HUES64 (cell line): ENCODE data around the gene WNT3.

Experiments used
- H3K27ac ChIP-seq: 2 replicates; pipeline ENCODE4 v1.7.0; 2013; ENCODE audit warnings: low read depth, low read length, inconsistent platforms
- H3K27me3 ChIP-seq: 2 replicates; pipeline ENCODE4 v1.6.1; 2013; ENCODE audit warnings: mild to moderate bottlenecking, low read length; ENCODE audit not compliant: insufficient read depth
- H3K36me3 ChIP-seq: 2 replicates; pipeline ENCODE4 v1.6.1; 2013; ENCODE audit warnings: mild to moderate bottlenecking, low read length; ENCODE audit not compliant: insufficient read depth
- H3K4me1 ChIP-seq: 2 replicates; pipeline ENCODE4 v1.6.1; 2013; ENCODE audit warnings: mild to moderate bottlenecking, low read length, moderate library complexity; ENCODE audit not compliant: insufficient read depth
- H3K4me3 ChIP-seq: 2 replicates; pipeline ENCODE4 v1.5.1; 2013; ENCODE audit warnings: mild to moderate bottlenecking, low read length, moderate library complexity
- H3K9ac ChIP-seq: 2 replicates; pipeline ENCODE4 v1.6.1; 2013; ENCODE audit warnings: mild to moderate bottlenecking, low read depth, low read length
- H3K9me3 ChIP-seq: 2 replicates; pipeline ENCODE4 v1.6.1; 2013; ENCODE audit warnings: low read depth, low read length; ENCODE audit not compliant: insufficient read depth
- WGBS: fragments of 150-250, 120-280 bp; methylation state at CpG from one replicate; pipeline ENCODE4 v1.1.7; 2013; ENCODE audit warnings: missing lambda C conversion rate; 5-methylcytosine and 5-hydroxymethylcytosine counted together

The WNT3 gene

DNA sequence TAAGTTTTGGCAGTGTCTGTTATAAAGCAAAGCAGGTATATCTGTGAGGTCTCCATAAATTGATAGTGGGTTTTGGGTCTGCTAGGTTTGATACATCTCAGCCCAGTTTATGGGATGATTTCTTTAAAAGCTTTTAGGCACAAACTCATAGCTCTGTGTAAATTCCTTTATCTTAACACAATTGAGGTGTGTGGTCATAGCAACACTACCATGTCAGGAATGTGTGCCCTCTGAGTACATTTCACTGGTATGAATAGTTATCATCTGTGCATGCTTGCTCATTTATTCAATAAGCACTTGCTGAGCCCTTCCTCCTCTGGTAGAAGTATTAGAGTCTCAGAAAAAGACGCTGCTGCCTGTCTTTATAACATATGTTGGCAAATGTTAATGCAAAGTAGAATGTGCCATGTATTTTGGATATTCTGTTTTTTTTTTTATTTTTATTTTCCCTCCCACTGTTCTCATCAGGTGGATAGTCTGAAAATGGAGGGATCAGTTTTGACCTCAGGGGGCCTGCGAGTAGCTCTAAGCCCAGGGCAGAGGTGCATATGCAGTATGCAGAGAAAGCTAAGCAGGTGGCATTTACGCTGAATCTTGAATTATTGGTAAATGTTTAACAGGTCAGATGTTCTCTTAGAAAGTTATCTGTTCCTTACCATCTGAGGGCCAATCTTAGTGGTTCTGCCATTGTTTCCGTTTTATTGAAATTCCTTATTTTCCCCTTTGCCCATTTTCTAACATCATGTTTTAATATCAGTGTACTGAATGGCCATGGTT is 90.7 kb downstream of the WNT3 start:
- WGBS: 80% methylated on average over 4 of the region's 4 CpGs
- H3K4me3 ChIP-seq: no peak overlapping the region
- no peak overlapping the region for H3K27ac ChIP-seq
- H3K4me1 ChIP-seq: peaks cover 15% of the 10 kb centered on the region
- no peaks in the 10 kb centered on the region for H3K27me3 ChIP-seq
- peaks cover 3% of the 10 kb centered on the region; the same call in 1 of the 2 replicates for H3K36me3 ChIP-seq
- H3K9me3 ChIP-seq: no peaks in the 10 kb centered on the region
- no peak overlapping the region for H3K9ac ChIP-seq

DNA sequence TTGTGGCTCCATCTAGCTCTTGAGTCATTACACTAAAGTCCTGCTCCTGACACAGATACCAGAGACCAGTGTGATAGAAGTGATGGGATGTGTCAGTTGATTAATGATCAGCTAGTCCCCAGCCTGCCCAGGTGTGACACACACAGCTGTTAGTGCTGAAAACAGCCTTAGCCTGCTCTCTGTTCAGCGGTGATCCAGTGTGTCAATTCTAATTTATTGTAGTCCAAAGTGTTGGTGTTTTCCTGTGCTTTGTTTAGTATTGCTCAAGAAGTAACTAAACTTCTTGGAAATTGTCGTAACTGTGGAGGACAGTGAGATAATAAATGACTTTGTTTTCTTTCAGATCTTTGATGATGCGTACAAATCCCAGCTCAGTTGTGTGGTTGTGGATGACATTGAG is 92.3 kb downstream of the WNT3 start:
- Histone ChIP-seq H3K4me1 (peaks cover under 1% of the 10 kb centered on the region; the same call in 1 of the 2 replicates), H3K9ac (no peak overlapping the region), H3K9me3 (no peaks in the 10 kb centered on the region), H3K27me3 (no peaks in the 10 kb centered on the region), H3K36me3 (peaks cover 3% of the 10 kb centered on the region; the same call in 1 of the 2 replicates), H3K4me3 (no peak overlapping the region), H3K27ac (no peak overlapping the region)
- 96% methylated on average over 3 of the region's 3 CpGs for WGBS

DNA sequence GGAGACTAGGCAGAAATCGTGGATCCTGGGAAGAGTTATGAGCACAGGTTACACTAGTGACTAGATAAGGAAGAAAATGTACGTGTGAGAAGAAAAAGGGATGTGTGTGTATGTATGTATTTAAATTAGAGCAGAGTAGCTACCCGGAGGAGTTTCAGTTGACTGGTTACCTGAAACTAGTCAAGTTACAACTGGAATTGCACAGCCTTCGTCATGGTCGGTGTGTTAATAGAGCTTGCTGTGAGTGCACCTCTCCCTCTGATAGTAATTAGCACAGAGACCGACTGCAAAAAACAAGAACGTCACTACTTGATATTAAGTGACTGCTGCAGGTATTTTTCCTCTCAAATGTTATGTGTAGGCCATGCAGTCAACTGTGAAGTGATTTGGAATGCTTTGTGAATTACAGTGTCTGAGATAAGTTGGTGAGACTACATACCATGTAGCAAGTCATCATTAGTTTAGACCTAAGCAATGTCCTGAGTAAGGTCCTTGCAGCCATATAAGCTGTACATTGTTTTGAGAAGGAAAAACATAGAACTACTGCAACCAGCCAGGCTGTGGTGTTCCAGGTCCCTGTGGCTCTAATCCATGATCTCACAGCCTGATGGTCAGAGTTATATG is 95.7 kb downstream of the WNT3 start:
- WGBS: 68% methylated on average over 7 of the region's 7 CpGs
- H3K36me3 ChIP-seq: no peaks in the 10 kb centered on the region

DNA sequence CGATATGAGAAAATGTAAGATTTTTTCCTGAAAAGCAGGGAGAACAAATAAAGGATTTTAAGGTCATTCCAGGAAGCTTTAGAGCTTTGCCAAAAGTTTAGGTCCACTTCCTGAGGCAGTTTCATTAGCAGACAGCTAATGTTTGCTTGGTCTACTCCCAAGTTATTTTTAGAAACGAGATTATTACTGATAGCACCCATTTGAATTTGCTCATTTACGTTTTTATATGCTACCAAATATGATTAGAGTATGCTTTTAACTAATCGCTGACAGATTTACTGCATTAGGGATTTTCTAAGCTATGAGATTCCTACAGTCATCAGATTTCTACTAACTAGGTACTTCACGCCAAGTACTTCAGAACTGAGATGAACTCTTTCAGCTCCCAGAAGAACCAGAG is 98.1 kb downstream of the WNT3 start:
- H3K4me3 ChIP-seq: no peak overlapping the region
- no peaks in the 10 kb centered on the region for H3K4me1 ChIP-seq
- H3K27ac ChIP-seq: no peak overlapping the region
- WGBS: 93% methylated on average over 5 of the region's 5 CpGs
- H3K27me3 ChIP-seq: no peaks in the 10 kb centered on the region
- no peaks in the 10 kb centered on the region for H3K36me3 ChIP-seq
- no peaks in the 10 kb centered on the region for H3K9me3 ChIP-seq
- no peak overlapping the region for H3K9ac ChIP-seq

More for the DNA sequence above, 95.7 kb downstream of the WNT3 start:
- H3K27me3 ChIP-seq: no peaks in the 10 kb centered on the region
- no peak overlapping the region for H3K4me3 ChIP-seq
- H3K27ac ChIP-seq: no peak overlapping the region
- no peaks in the 10 kb centered on the region for H3K9me3 ChIP-seq
- H3K9ac ChIP-seq: no peak overlapping the region
- H3K4me1 ChIP-seq: no peaks in the 10 kb centered on the region

GRCh38 chr17:46719891-46720290 is 98.6 kb downstream of the WNT3 start:
- Histone ChIP-seq H3K36me3 (0 out of 2 replicates have a peak, but pooled peaks cover 2% of the 10 kb centered on the region), H3K27ac (no peak overlapping the region)

GRCh38 chr17:46717999-46718398 is 100.5 kb downstream of the WNT3 start:
- Histone ChIP-seq H3K9ac (no peak overlapping the region), H3K27ac (no peak overlapping the region), H3K4me1 (no peaks in the 10 kb centered on the region), H3K27me3 (no peaks in the 10 kb centered on the region), H3K9me3 (no peaks in the 10 kb centered on the region), H3K36me3 (peaks cover 10% of the 10 kb centered on the region; the same call in 1 of the 2 replicates), H3K4me3 (no peak overlapping the region)
- WGBS: 96% methylated on average over 4 of the region's 4 CpGs

More at GRCh38 chr17:46719891-46720290, 98.6 kb downstream of the WNT3 start:
- WGBS: 91% methylated on average over 3 of the region's 3 CpGs
- H3K9ac ChIP-seq: no peak overlapping the region
- no peak overlapping the region for H3K4me3 ChIP-seq
- no peaks in the 10 kb centered on the region for H3K4me1 ChIP-seq
- no peaks in the 10 kb centered on the region for H3K27me3 ChIP-seq
- no peaks in the 10 kb centered on the region for H3K9me3 ChIP-seq
